Neural progenitor cell (in vitro differentiated cells): Measurements from ENCODE around the gene ABHD4.

Source experiments
- CTCF ChIP-seq: fragments of 200-600 bp; sonication (generic); IDR thresholded peaks from 2 replicates; pipeline ENCODE4 v1.5.1; 2017; ENCODE audit warnings: antibody characterized with exemption, mild to moderate bottlenecking
- EZH2 ChIP-seq: fragments of 200-600 bp; sonication (generic); IDR thresholded peaks from 2 replicates; pipeline ENCODE4 v1.6.1; 2017; ENCODE audit warnings: antibody characterized with exemption, mild to moderate bottlenecking, moderate library complexity
- EZH2phosphoT487 ChIP-seq: fragments of 200-600 bp; sonication (generic); IDR thresholded peaks from 2 replicates; pipeline ENCODE4 v1.6.1; 2017; ENCODE audit warnings: antibody characterized with exemption

DNA sequence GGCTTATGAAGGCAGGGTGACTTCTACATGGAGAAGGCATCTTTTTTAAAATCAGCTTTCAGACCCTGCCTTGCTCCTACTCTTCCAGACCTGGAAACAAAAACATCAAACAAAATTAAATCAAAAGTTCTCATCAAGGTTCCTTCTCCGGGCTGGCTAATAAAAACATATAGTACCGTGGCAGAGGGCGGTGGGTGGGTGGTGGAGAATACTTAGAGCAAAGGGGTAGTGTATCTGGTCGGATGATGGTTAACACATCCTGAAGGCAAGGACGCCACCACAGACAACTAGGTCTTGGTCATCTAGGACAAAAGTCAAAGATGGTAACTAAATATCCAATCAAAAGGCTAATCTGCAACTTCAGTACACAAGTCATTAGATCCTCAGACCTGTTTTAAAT, 10.9 kb upstream of the ABHD4 start:
- TF ChIP-seq CTCF = no peak
- no peak for TF ChIP-seq EZH2
- no peak for TF ChIP-seq EZH2phosphoT487
